ENCODE measurements around the gene DAND5.

The DAND5 gene

GRCh38 chr19:13015361-13016223 is 46.2 kb downstream of the DAND5 start:
- TF ChIP-seq MAX (IDR thresholded peaks at IDR 0.05; ENCODE audit: low read depth, low read length), result no peak
- no peak for TF ChIP-seq CTCF (IDR thresholded peaks at IDR 0.05; ENCODE audit: low read depth, low read length)
- no peak for TF ChIP-seq POLR2A (IDR thresholded peaks at IDR 0.05; ENCODE audit: extremely low read depth, insufficient read length)
- TF ChIP-seq MYC (IDR thresholded peaks at IDR 0.05; ENCODE audit: low read depth, low read length), result no peak
- no peak for DNase-seq (ENCODE audit: low read depth)
- no peak overlapping the region for H3K4me3 ChIP-seq (ENCODE audit: low read depth, low read length)

GRCh38 chr19:13016245-13016627 is 46.9 kb downstream of the DAND5 start:
- TF ChIP-seq MAX (IDR thresholded peaks at IDR 0.05; ENCODE audit: low read depth, low read length) (no peak), MYC (IDR thresholded peaks at IDR 0.05; ENCODE audit: low read depth, low read length) (no peak), CTCF (IDR thresholded peaks at IDR 0.05; ENCODE audit: low read depth, low read length) (no peak), POLR2A (IDR thresholded peaks at IDR 0.05; ENCODE audit: extremely low read depth, insufficient read length) (no peak)
- no peak for DNase-seq (ENCODE audit: low read depth)
- H3K4me3 ChIP-seq (ENCODE audit: low read depth, low read length), result no peak overlapping the region

GRCh38 chr19:13016628-13017305 is 47.4 kb downstream of the DAND5 start:
- DNase-seq (ENCODE audit: low read depth), result no peak
- no peak overlapping the region for H3K4me3 ChIP-seq (ENCODE audit: low read depth, low read length)
- TF ChIP-seq CTCF (IDR thresholded peaks at IDR 0.05; ENCODE audit: low read depth, low read length), result no peak

- TF ChIP-seq POLR2A (IDR thresholded peaks at IDR 0.05; ENCODE audit: extremely low read depth, insufficient read length) (no peak), MYC (IDR thresholded peaks at IDR 0.05; ENCODE audit: low read depth, low read length) (no peak), CTCF (IDR thresholded peaks at IDR 0.05; ENCODE audit: low read depth, low read length) (no peak)
- no peak for DNase-seq (ENCODE audit: low read depth)
- no peak overlapping the region for H3K4me3 ChIP-seq (ENCODE audit: low read depth, low read length)
These were observed 48.1 kb downstream of the DAND5 start for GRCh38 chr19:13017306-13018034.

GRCh38 chr19:13018035-13018914 is 48.9 kb downstream of the DAND5 start:
- no peak for TF ChIP-seq POLR2A (IDR thresholded peaks at IDR 0.05; ENCODE audit: extremely low read depth, insufficient read length)
- TF ChIP-seq CTCF (IDR thresholded peaks at IDR 0.05; ENCODE audit: low read depth, low read length), result no peak
- no peak for TF ChIP-seq MYC (IDR thresholded peaks at IDR 0.05; ENCODE audit: low read depth, low read length)
- no peak for TF ChIP-seq MAX (IDR thresholded peaks at IDR 0.05; ENCODE audit: low read depth, low read length)
- no peak for DNase-seq (ENCODE audit: low read depth)
- H3K4me3 ChIP-seq (ENCODE audit: low read depth, low read length), result no peak overlapping the region
